DOHH2 (cell line): ENCODE results near the gene TMEM74B.

Experiments
- H3F3A ChIP-seq: fragments of 200-600 bp; sonication (generic), shearing (Covaris generic); 2 replicates; pipeline ENCODE4 v1.6.0; 2016; ENCODE audit warnings: antibody characterized with exemption, mild to moderate bottlenecking; ENCODE audit not compliant: control insufficient read depth, insufficient read depth
- H3K27ac ChIP-seq: fragments of 200-600 bp; sonication (generic); 2 replicates; pipeline ENCODE4 v1.5.1; 2014; ENCODE audit warnings: low read depth, mild to moderate bottlenecking, low read length, moderate library complexity
- H3K27me3 ChIP-seq: fragments of 200-600 bp; sonication (generic); 2 replicates; pipeline ENCODE4 v1.6.1; 2014; ENCODE audit warnings: mild to moderate bottlenecking, low read length, mixed read lengths; ENCODE audit not compliant: control insufficient read depth
- H3K36me3 ChIP-seq: fragments of 200-600 bp; sonication (generic); 2 replicates; pipeline ENCODE4 v1.6.1; 2014; ENCODE audit warnings: mild to moderate bottlenecking, low read length, moderate library complexity, mixed read lengths; ENCODE audit not compliant: control insufficient read depth
- H3K4me1 ChIP-seq: fragments of 200-600 bp; sonication (generic); 2 replicates; pipeline ENCODE4 v1.6.1; 2014; ENCODE audit warnings: mild to moderate bottlenecking, low read length, mixed read lengths; ENCODE audit not compliant: control insufficient read depth
- H3K4me2 ChIP-seq: fragments of 200-600 bp; sonication (generic); 2 replicates; pipeline ENCODE4 v1.6.0; 2014; ENCODE audit warnings: mild to moderate bottlenecking, low read length, moderate library complexity
- H3K4me3 ChIP-seq: fragments of 200-600 bp; sonication (generic); 2 replicates; pipeline ENCODE4 v1.5.1; 2014; ENCODE audit warnings: mild to moderate bottlenecking, low read length, mixed read lengths
- H3K79me2 ChIP-seq: fragments of 200-600 bp; sonication (generic); 2 replicates; pipeline ENCODE4 v1.6.1; 2014; ENCODE audit warnings: mild to moderate bottlenecking, low read length, mixed read lengths; ENCODE audit not compliant: control insufficient read depth
- H3K9me2 ChIP-seq: fragments of 200-600 bp; sonication (generic); replicated peaks from 2 replicates; pipeline ENCODE4 v1.6.1; 2014; ENCODE audit warnings: mild to moderate bottlenecking, low read length, mixed read lengths; ENCODE audit not compliant: control insufficient read depth
- H3K9me3 ChIP-seq: fragments of 200-600 bp; sonication (generic); 2 replicates; pipeline ENCODE4 v1.6.1; 2014; ENCODE audit warnings: antibody characterized with exemption, low read length, mixed read lengths; ENCODE audit not compliant: control insufficient read depth, insufficient read depth
- H4K20me1 ChIP-seq: fragments of 200-600 bp; sonication (generic); 2 replicates; pipeline ENCODE4 v1.6.0; 2014; ENCODE audit warnings: low read depth, mild to moderate bottlenecking, antibody characterized with exemption, low read length, moderate library complexity; ENCODE audit not compliant: control insufficient read depth, insufficient read depth
- EZH2phosphoT487 ChIP-seq: fragments of 200-600 bp; sonication (generic); IDR thresholded peaks from 2 replicates; pipeline ENCODE4 v1.6.1; 2017; ENCODE audit warnings: borderline replicate concordance, mild to moderate bottlenecking, antibody characterized with exemption, low read length, moderate library complexity, mixed read lengths
- TF ChIP-seq, protein P1 (sequence below): fragments of 200-600 bp; sonication (generic); IDR thresholded peaks from one replicate; pipeline ENCODE4 v1.5.1; 2014; ENCODE audit warnings: antibody characterized with exemption, mild to moderate bottlenecking, low read depth, low read length; ENCODE audit not compliant: poor library complexity, severe bottlenecking

The TMEM74B gene

DNA sequence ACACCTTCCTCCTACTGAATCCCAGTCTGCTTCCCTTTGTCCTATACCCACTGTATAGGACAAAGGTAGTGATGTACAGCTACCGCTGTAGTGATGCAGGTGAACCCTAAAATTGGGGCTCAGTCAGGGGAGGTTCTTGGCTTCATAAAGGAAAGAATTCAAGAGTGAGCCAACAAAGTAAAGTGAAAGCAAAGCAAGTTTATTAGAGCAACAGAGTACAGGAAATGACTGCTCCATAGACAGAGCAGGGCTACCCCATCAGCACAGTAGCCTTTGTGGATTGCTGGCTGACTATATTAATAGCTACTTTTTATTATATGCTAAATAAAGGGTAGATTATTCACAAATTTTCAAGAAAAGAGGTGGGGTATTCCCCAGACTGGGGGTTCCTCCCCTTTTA is 15.2 kb upstream of the TMEM74B start:
- H3K36me3 ChIP-seq: no peaks in the 10 kb centered on the region
- no peaks in the 10 kb centered on the region for H3K79me2 ChIP-seq
- H3K4me3 ChIP-seq: no peak overlapping the region
- H3K27me3 ChIP-seq: peaks cover 20% of the 10 kb centered on the region
- TF ChIP-seq, protein P1, sequence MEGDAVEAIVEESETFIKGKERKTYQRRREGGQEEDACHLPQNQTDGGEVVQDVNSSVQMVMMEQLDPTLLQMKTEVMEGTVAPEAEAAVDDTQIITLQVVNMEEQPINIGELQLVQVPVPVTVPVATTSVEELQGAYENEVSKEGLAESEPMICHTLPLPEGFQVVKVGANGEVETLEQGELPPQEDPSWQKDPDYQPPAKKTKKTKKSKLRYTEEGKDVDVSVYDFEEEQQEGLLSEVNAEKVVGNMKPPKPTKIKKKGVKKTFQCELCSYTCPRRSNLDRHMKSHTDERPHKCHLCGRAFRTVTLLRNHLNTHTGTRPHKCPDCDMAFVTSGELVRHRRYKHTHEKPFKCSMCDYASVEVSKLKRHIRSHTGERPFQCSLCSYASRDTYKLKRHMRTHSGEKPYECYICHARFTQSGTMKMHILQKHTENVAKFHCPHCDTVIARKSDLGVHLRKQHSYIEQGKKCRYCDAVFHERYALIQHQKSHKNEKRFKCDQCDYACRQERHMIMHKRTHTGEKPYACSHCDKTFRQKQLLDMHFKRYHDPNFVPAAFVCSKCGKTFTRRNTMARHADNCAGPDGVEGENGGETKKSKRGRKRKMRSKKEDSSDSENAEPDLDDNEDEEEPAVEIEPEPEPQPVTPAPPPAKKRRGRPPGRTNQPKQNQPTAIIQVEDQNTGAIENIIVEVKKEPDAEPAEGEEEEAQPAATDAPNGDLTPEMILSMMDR: no peak
- TF ChIP-seq EZH2phosphoT487: no peak
- H3F3A ChIP-seq: no peaks in the 10 kb centered on the region
- H3K4me2 ChIP-seq: no peak overlapping the region
- no peak overlapping the region for H3K27ac ChIP-seq
- H3K4me1 ChIP-seq: no peaks in the 10 kb centered on the region
- no peaks in the 10 kb centered on the region for H4K20me1 ChIP-seq
- no peaks in the 10 kb centered on the region for H3K9me3 ChIP-seq
- H3K9me2 ChIP-seq: no peaks in the 10 kb centered on the region

DNA sequence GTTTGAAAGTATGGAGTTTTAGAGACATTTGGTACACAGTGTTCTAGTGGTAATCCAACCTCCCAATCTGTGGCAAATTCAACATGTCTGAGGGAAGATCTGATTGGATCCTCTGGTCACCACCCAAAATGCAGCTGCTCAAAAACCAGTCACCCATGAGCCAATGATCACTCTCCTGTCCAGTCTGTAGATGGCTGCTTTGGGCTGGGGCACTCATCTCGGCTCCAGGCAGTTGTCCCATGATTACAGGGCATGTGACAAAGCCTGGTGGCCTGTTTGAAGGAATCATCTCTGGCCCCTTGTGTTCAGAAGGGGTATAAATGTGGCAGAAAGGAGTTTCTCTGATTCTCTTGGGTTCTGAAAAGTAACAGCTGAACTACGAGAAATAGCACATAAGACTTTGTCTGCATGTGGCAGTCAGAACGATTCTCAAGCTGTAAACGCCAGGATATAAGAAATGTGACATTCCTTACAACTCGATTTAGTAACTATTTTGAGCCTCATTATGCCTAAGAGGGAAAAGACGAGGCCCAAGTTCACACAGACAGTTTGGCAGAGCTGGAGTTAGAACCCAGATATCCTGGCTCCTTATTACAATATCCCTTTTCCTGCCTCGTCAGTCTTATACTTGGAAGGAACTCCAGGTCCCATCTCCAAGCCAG is 14.6 kb upstream of the TMEM74B start:
- Histone ChIP-seq H3K9me3 (no peaks in the 10 kb centered on the region), H4K20me1 (no peaks in the 10 kb centered on the region), H3K27ac (no peak overlapping the region), H3K9me2 (no peaks in the 10 kb centered on the region), H3F3A (no peaks in the 10 kb centered on the region), H3K4me2 (no peak overlapping the region), H3K36me3 (no peaks in the 10 kb centered on the region), H3K79me2 (no peaks in the 10 kb centered on the region), H3K4me1 (no peaks in the 10 kb centered on the region), H3K4me3 (no peak overlapping the region), H3K27me3 (peaks cover 19% of the 10 kb centered on the region)
- TF ChIP-seq, protein P1: no peak
- TF ChIP-seq EZH2phosphoT487: no peak

DNA sequence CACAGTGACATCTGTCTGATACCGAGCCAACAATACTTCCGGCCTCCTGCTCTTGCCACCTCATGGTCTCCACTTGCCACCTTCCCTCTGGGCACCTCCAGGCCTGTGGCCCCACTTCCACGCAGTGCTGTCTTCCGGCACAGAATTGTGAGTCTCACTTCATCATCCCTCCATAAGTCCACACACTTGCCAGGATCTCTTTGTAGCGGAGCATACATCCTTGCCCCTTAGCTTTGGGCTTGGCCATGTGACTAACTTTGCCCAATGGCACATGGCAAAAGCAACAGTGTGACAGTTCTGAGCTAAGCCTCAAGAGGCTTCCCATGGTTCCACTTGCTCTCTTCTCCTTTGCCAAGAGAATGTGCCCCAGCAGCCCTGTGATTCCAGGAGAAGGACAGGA is 14.0 kb upstream of the TMEM74B start:
- no peaks in the 10 kb centered on the region for H3K79me2 ChIP-seq
- H3K4me1 ChIP-seq: no peaks in the 10 kb centered on the region
- H3K4me2 ChIP-seq: no peak overlapping the region
- H3K27ac ChIP-seq: no peak overlapping the region
- H3K36me3 ChIP-seq: no peaks in the 10 kb centered on the region
- H3K4me3 ChIP-seq: no peak overlapping the region
- no peaks in the 10 kb centered on the region for H3K9me2 ChIP-seq
- H3F3A ChIP-seq: no peaks in the 10 kb centered on the region
- H3K9me3 ChIP-seq: no peaks in the 10 kb centered on the region
- peaks cover 15% of the 10 kb centered on the region for H3K27me3 ChIP-seq
- H4K20me1 ChIP-seq: no peaks in the 10 kb centered on the region
- TF ChIP-seq EZH2phosphoT487: no peak
- TF ChIP-seq, protein P1: no peak

DNA sequence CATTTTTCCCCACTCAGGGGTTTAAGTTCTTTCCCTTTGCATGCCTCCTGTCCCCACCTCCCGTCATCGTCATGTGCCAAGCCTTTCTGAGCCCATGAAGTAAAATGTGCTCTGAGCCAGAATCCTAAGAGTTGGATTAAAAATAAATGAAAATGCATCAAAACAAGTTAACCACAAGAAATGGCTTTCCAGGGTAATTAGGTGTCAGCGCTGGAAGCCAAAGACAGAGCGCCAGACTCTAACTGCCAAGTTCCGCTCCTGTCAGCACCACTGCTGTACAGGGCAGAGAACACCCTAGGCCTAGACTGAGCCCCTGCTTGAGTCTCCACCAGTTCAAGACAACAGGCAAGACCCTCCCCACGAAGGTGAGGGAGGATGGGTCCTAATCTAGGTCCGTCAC is 13.0 kb upstream of the TMEM74B start:
- H4K20me1 ChIP-seq: no peaks in the 10 kb centered on the region
- no peaks in the 10 kb centered on the region for H3K79me2 ChIP-seq
- H3K4me2 ChIP-seq: no peak overlapping the region
- H3F3A ChIP-seq: no peaks in the 10 kb centered on the region
- no peaks in the 10 kb centered on the region for H3K36me3 ChIP-seq
- H3K9me2 ChIP-seq: no peaks in the 10 kb centered on the region
- H3K4me1 ChIP-seq: no peaks in the 10 kb centered on the region
- H3K4me3 ChIP-seq: no peak overlapping the region
- no peak overlapping the region for H3K27ac ChIP-seq
- no peak for TF ChIP-seq EZH2phosphoT487
- TF ChIP-seq, protein P1: no peak
- H3K27me3 ChIP-seq: peaks cover 7% of the 10 kb centered on the region
- H3K9me3 ChIP-seq: no peaks in the 10 kb centered on the region
